GM21737 (cell line): ENCODE measurements around the gene STARD8.

Source experiments
- ATAC-seq: cut with Tn5 transposase; IDR thresholded peaks from one replicate; pipeline ENCODE4 v1.9.1; 2021; ENCODE audit warnings: mild to moderate bottlenecking, moderate library complexity; ENCODE audit not compliant: unreplicated experiment

Gene STARD8

GRCh38 chrX:68710870-68711576, 63.6 kb downstream of the STARD8 start:
- no peak for ATAC-seq

- ATAC-seq, result no peak
Observed at GRCh38 chrX:68711845-68712244, 64.4 kb downstream of the STARD8 start.

- ATAC-seq, result no peak
Observed at GRCh38 chrX:68714856-68715255, 67.4 kb downstream of the STARD8 start.

- no peak for ATAC-seq
Observed at GRCh38 chrX:68717196-68717595, 69.7 kb downstream of the STARD8 start.

- no peak for ATAC-seq
Observed at GRCh38 chrX:68717663-68718442, 70.4 kb downstream of the STARD8 start.

- no peak for ATAC-seq
Observed at GRCh38 chrX:68718443-68718820, 71.0 kb downstream of the STARD8 start.

- no peak for ATAC-seq
Observed at GRCh38 chrX:68719181-68719903, 71.9 kb downstream of the STARD8 start.

- no peak for ATAC-seq
Observed at GRCh38 chrX:68719904-68720614, 72.6 kb downstream of the STARD8 start.

GRCh38 chrX:68720851-68721250, 73.4 kb downstream of the STARD8 start:
- ATAC-seq, result no peak

GRCh38 chrX:68721546-68721945, 74.1 kb downstream of the STARD8 start:
- no peak for ATAC-seq

- no peak for ATAC-seq
Observed at GRCh38 chrX:68721991-68722860, 74.8 kb downstream of the STARD8 start.

- no peak for ATAC-seq
Observed at GRCh38 chrX:68723491-68724155, 76.2 kb downstream of the STARD8 start.

- ATAC-seq, result no peak
Observed at GRCh38 chrX:68724531-68725020, 77.1 kb downstream of the STARD8 start.

GRCh38 chrX:68725756-68726365, 78.4 kb downstream of the STARD8 start:
- no peak for ATAC-seq

- no peak for ATAC-seq
Observed at GRCh38 chrX:68726366-68726765, 78.9 kb downstream of the STARD8 start.

GRCh38 chrX:68727696-68728095, 80.2 kb downstream of the STARD8 start:
- ATAC-seq, result no peak

GRCh38 chrX:68728186-68728585, 80.7 kb downstream of the STARD8 start:
- ATAC-seq, result no peak

GRCh38 chrX:68731254-68731653, 83.8 kb downstream of the STARD8 start:
- ATAC-seq, result no peak

- ATAC-seq, result no peak
Observed at GRCh38 chrX:68732906-68733493, 85.5 kb downstream of the STARD8 start.
